Heart left ventricle (tissue), 16 donors: ENCODE results near the gene OR8B12. TPM values are rescaled to one million over a fixed set of nuclear protein-coding genes. Genes with fewer than 3 reads are reported as not detected.

Source experiments
- ATAC-seq, 4 donors: fragments of 200-7000 bp; cut with Tn5 transposase; one replicate each; pipeline ENCODE4 v1.9.1; 2020 to 2022; ENCODE audit warnings: moderate library complexity in 4 of 4, mild to moderate bottlenecking in 3 of 4, moderate number of reproducible peaks in 1 of 4
- DNase-seq, 5 donors: peaks; one replicate each; pipeline ENCODE4 v3.0.0-alpha.2; 2020
- H3K27ac ChIP-seq, 12 donors: fragments of 200-600 bp; sonication (generic) in 4 of 12; one replicate each; pipeline versions ENCODE4 v1.5.0 to v1.8.0; 2016 to 2022; ENCODE audit warnings: mild to moderate bottlenecking in 2 of 12
- H3K27me3 ChIP-seq, 9 donors: fragments of 200-600 bp; sonication (generic) in 2 of 9; one replicate each; pipeline versions ENCODE4 v1.5.1 to v1.8.0; 2016 to 2022; ENCODE audit warnings: mild to moderate bottlenecking in 3 of 9
- H3K36me3 ChIP-seq, 9 donors: fragments of 200-600 bp; sonication (generic) in 2 of 9; one replicate each; pipeline versions ENCODE4 v1.5.0 to v1.8.0; 2018 to 2022; ENCODE audit warnings: mild to moderate bottlenecking in 2 of 9
- H3K4me1 ChIP-seq, 12 donors: fragments of 200-600 bp; sonication (generic) in 4 of 12; one replicate each; pipeline versions ENCODE4 v1.5.0 to v1.8.0; 2016 to 2022; ENCODE audit warnings: mild to moderate bottlenecking in 3 of 12
- H3K4me3 ChIP-seq, 12 donors: fragments of 200-600 bp; sonication (generic) in 4 of 12; one replicate each; pipeline versions ENCODE4 v1.5.0 to v1.8.0; 2017 to 2022; ENCODE audit warnings: mild to moderate bottlenecking in 9 of 12, moderate library complexity in 4 of 12
- H3K9me3 ChIP-seq, 12 donors: fragments of 200-600 bp; sonication (generic) in 4 of 12; one replicate each; pipeline versions ENCODE4 v1.5.0 to v1.8.0; 2016 to 2022; ENCODE audit warnings: mild to moderate bottlenecking in 1 of 12
- POLR2A ChIP-seq, 2 donors: fragments of 450-650 bp; IDR thresholded peaks; one replicate each; pipeline ENCODE4 v1.6.1; 2017; ENCODE audit warnings: antibody characterized with exemption in 2 of 2, mild to moderate bottlenecking in 2 of 2, moderate library complexity in 2 of 2
- WGBS, 4 donors: extraction: QIAGEN DNeasy Blood & Tissue Kit in 2 of 4; methylation state at CpG; one replicate each; pipeline versions ENCODE4 v1.1.5 to v1.1.7; 2013 to 2018; 5-methylcytosine and 5-hydroxymethylcytosine counted together
- intact Hi-C, 10 donors: fragments of 100-400 bp; cut with DNase I; formaldehyde crosslinking; loops; one replicate each; pipeline versions ENCODE4 v1.11.1 to v1.14.2; 2022
- polyA plus RNA-seq, 2 donors: library from polyadenylated mRNA; stranded (reverse); fragments of 200-250 nt; gene quantifications; one replicate each; pipeline ENCODE4 v1.2.3, GENCODE V29; 2013
- total RNA-seq, 9 donors: library from RNA; depleted of rRNA in 2 of 9; stranded (reverse); fragments of >200 nt in 2 of 9; fragmentation: NEBNext Ultra II Directional in 3 of 9; extraction: Animal tissue kit (Norgen Biotek cat#: 25700) in 3 of 9; gene quantifications; one replicate each; pipeline versions ENCODE4 v1.1.0 to v1.2.4, GENCODE V29; 2016 to 2023
- TF ChIP-seq, protein P1 (sequence below), 12 donors: fragments of 200-600 bp; sonication (generic) in 4 of 12; IDR thresholded peaks; one replicate each; pipeline versions ENCODE4 v1.5.0 to v1.8.0; 2018 to 2022; ENCODE audit warnings: antibody characterized with exemption in 12 of 12, mild to moderate bottlenecking in 5 of 12
- donor health status: ischemic (EF 13 %, LVEDD 7.1; RV severe dilation, severe dysfunction).
- donor health status: healthy with polysubstance abuse.
- donor health status: DM: no; HTN: yes; CAD: no.
- donor health status: DM: no; HTN: no; CAD: no.
- donor health status: ischemic (EF 25% LVEDD 6.9; RV normal size, moderate dysfunction).
- donor health status: ischemic (EF 25% LVEDD 5.7; RV mildly dilated, moderate dysfunction).
- donor health status: healthy.
- donor health status: DM: yes; HTN: yes; CAD: no.
- donor health status: ischemic (EF 35%, LVEDD 5.7; RV mildly dilated, moderate dysfunction).
- donor health status: nonischemic (EF 11% LVEDD 7.7; RV severe dilation, severe dysfunction).
- donor health status: DM: yes; HTN: yes; CAD: no.
- donor health status: PGD.
- donor health status: ischemic (EF 29% LVEDD 5.4; RV normal size, mild dysfunction).
- donor health status: nonischemic (EF 23%, LVEDD 6.1; RV moderate dilation, normal function).

OR8B12 gene
- total and polyA plus RNA-seq, 11 donors: not detected

DNA sequence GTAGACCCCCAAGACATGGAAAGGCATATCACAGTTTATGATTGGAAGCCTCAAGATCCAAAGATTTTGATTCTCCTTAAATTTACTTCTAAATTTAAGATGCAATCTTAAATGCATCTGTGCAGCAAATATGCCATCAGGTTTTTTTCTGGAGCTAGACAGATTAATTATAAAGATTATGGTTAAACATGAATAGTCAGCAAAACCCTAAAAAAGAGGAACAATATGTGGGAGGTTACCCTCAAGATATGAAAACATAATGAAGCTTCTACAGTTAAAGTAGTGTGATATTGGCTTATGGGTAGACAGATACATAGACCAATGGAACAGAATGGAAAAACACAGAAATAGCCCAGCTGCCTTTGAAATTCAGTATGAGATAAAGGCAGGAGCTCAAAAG is 31.7 kb downstream of the OR8B12 start:
- Histone ChIP-seq H3K36me3 (no peaks in the 10 kb centered on the region), H3K27me3 (peaks cover 0 to 7% (median 0%) of the 10 kb centered on the region in 9 donors), H3K9me3 (peaks cover 0 to 21% (median 0%) of the 10 kb centered on the region in 12 donors), H3K4me3 (no peak overlapping the region), H3K4me1 (no peaks in the 10 kb centered on the region), H3K27ac (no peak overlapping the region)
- DNase-seq: no peak
- no peak for ATAC-seq
- intact Hi-C loops: no loop called here
- no peak for TF ChIP-seq POLR2A (IDR thresholded peaks at IDR 0.05)
- TF ChIP-seq, protein P1, sequence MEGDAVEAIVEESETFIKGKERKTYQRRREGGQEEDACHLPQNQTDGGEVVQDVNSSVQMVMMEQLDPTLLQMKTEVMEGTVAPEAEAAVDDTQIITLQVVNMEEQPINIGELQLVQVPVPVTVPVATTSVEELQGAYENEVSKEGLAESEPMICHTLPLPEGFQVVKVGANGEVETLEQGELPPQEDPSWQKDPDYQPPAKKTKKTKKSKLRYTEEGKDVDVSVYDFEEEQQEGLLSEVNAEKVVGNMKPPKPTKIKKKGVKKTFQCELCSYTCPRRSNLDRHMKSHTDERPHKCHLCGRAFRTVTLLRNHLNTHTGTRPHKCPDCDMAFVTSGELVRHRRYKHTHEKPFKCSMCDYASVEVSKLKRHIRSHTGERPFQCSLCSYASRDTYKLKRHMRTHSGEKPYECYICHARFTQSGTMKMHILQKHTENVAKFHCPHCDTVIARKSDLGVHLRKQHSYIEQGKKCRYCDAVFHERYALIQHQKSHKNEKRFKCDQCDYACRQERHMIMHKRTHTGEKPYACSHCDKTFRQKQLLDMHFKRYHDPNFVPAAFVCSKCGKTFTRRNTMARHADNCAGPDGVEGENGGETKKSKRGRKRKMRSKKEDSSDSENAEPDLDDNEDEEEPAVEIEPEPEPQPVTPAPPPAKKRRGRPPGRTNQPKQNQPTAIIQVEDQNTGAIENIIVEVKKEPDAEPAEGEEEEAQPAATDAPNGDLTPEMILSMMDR (IDR thresholded peaks at IDR 0.05): no peak

DNA sequence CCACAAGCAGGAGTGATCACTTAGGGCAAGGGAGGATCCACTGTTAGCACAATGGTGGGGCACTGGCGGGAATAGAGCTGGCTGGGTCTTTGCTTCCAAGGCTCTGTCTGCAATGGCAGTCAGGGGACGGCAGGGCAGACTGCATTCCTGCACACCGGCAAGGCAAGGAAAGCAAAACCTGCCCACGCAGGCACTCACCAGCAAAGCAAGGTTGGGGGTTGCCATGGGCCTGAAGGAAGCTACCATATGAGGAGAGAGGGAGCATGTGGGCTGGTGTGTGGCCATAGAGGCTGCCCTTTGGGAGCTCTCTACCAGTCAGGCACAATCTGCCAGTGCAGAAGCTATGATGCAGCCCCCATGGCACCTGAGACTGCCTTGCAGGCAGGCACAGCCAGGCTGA is 33.2 kb downstream of the OR8B12 start:
- Histone ChIP-seq H3K4me3 (no peak overlapping the region), H3K36me3 (no peaks in the 10 kb centered on the region), H3K27me3 (peaks cover 0 to 7% (median 0%) of the 10 kb centered on the region in 9 donors), H3K4me1 (no peaks in the 10 kb centered on the region), H3K27ac (no peak overlapping the region), H3K9me3 (peaks cover 0 to 21% (median 0%) of the 10 kb centered on the region in 12 donors)
- ATAC-seq (no peak), DNase-seq (no peak)
- intact Hi-C loops: no loop called here
- 58 to 76% (median 73%) methylated on average over 3 to 4 of the region's 4 CpGs for WGBS, 4 donors
- TF ChIP-seq POLR2A (IDR thresholded peaks at IDR 0.05): no peak
- TF ChIP-seq, protein P1 (IDR thresholded peaks at IDR 0.05): no peak

DNA sequence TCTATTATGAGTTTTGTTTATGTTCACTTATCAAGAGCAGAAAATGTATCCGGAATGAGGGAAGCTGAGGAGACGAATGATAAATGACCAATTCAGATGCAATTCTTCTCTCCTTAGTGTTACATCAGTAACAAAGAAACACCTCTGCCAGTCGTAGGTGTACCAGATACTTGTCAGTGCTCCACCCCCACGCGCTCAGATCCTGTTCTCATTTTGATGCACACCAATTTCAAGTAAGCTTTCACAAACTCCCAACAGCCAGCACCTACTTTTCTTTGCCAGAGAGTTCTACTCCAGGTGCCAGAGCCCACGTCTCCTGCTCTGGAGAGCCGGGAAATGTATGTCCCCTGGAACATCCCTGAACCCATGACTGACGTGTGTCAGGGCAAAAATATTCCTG is 43.7 kb downstream of the OR8B12 start:
- no peak for DNase-seq
- no peak overlapping the region for H3K4me3 ChIP-seq
- ATAC-seq: no peak
- no peaks in the 10 kb centered on the region for H3K36me3 ChIP-seq
- 81 to 89% (median 87%) methylated on average over 8 of the region's 8 CpGs for WGBS, 4 donors
- H3K27me3 ChIP-seq: no peaks in the 10 kb centered on the region
- H3K27ac ChIP-seq: no peak overlapping the region
- H3K9me3 ChIP-seq: no peaks in the 10 kb centered on the region
- no peaks in the 10 kb centered on the region for H3K4me1 ChIP-seq
- intact Hi-C loops: no loop called here
- TF ChIP-seq POLR2A (IDR thresholded peaks at IDR 0.05): no peak
- TF ChIP-seq, protein P1 (IDR thresholded peaks at IDR 0.05): no peak

DNA sequence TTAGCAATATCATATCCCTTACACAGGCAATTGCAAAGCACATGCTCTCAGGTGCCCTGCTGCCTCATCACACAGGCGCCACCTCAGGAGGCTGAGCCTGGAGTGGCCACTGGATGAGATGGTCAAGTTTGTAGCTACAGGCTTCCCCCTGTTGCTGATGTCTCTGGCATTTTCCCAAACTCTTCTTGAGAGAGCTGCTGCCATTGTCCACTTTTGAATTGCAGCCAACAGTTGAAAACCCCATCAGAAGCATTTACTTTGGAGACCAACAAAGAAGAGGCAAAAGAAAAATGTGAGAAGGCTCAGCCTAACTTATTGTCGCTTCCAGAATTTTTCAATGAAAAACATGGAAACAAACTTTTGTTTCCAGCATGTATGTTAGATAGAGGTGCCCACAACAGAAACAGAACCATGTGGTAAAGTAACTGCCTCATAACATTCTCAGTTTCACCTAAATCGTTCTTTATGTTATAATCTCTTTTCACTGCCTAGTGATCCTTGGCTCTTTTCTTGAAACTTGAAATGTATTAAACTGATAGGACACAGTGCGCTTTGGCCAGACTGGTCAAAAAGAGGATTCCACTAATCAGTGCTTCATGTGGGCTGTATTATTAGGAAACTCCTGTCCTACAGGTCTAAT is 50.3 kb downstream of the OR8B12 start:
- TF ChIP-seq, protein P1 (IDR thresholded peaks at IDR 0.05): no peak
- TF ChIP-seq POLR2A (IDR thresholded peaks at IDR 0.05): no peak
- DNase-seq (no peak), ATAC-seq (no peak)
- Histone ChIP-seq H3K36me3 (no peaks in the 10 kb centered on the region), H3K4me3 (no peak overlapping the region), H3K27me3 (no peaks in the 10 kb centered on the region), H3K4me1 (no peaks in the 10 kb centered on the region), H3K27ac (no peak overlapping the region), H3K9me3 (peaks cover 0 to 20% (median 0%) of the 10 kb centered on the region in 12 donors)
- 68 to 78% (median 77%) methylated on average over 4 of the region's 4 CpGs for WGBS, 4 donors
- intact Hi-C loops: no loop called here

Other genes with a start within 250 kb of the OR8B12 start
- not detected for gene OR8D1, start 229.7 kb downstream of the OR8B12 start, total RNA-seq
- not detected for gene OR8D1, start 229.7 kb downstream of the OR8B12 start, polyA plus RNA-seq
- gene OR8D2, start 223.5 kb downstream of the OR8B12 start, total RNA-seq: not detected
- gene OR8D2, start 223.5 kb downstream of the OR8B12 start, polyA plus RNA-seq: not detected
- not detected for gene OR8B2, start 159.2 kb downstream of the OR8B12 start, total RNA-seq
- gene OR8B2, start 159.2 kb downstream of the OR8B12 start, polyA plus RNA-seq: not detected
- gene OR8B3, start 144.6 kb downstream of the OR8B12 start, total RNA-seq: not detected
- not detected for gene OR8B3, start 144.6 kb downstream of the OR8B12 start, polyA plus RNA-seq
- not detected for gene OR8B4, start 118.8 kb downstream of the OR8B12 start, total RNA-seq
- not detected for gene OR8B4, start 118.8 kb downstream of the OR8B12 start, polyA plus RNA-seq
- not detected for gene OR8B8, start 98.0 kb downstream of the OR8B12 start, total RNA-seq
- not detected for gene OR8B8, start 98.0 kb downstream of the OR8B12 start, polyA plus RNA-seq
- not detected for gene OR8A1, start 26.3 kb upstream of the OR8B12 start, total RNA-seq
- not detected for gene OR8A1, start 26.3 kb upstream of the OR8B12 start, polyA plus RNA-seq
- not detected for gene PANX3, start 67.8 kb upstream of the OR8B12 start, total RNA-seq
- not detected for gene PANX3, start 67.8 kb upstream of the OR8B12 start, polyA plus RNA-seq
- 10 to 100 TPM; 13.9 to 24.9 (median 19.8) TPM for gene TBRG1, start 79.2 kb upstream of the OR8B12 start, total RNA-seq
- 10 to 100 TPM; 12.0 to 27.2 TPM for gene TBRG1, start 79.2 kb upstream of the OR8B12 start, polyA plus RNA-seq
- 10 to 100 TPM; 36.7 to 87.8 (median 60.1) TPM for gene SIAE, start 130.1 kb upstream of the OR8B12 start, total RNA-seq
- gene SIAE, start 130.1 kb upstream of the OR8B12 start, polyA plus RNA-seq: 10 to 100 TPM; 24.2 to 43.1 TPM
- gene SPA17, start 130.2 kb upstream of the OR8B12 start, total RNA-seq: 1 to 10 TPM; 1.3 to 4.4 (median 2.8) TPM
- 1 to 10 TPM; 3.3 to 5.6 TPM for gene SPA17, start 130.2 kb upstream of the OR8B12 start, polyA plus RNA-seq
- gene NRGN, start 196.3 kb upstream of the OR8B12 start, total RNA-seq: 1 to 10 TPM; 1.2 to 9.0 (median 3.3) TPM
- gene NRGN, start 196.3 kb upstream of the OR8B12 start, polyA plus RNA-seq: 10 to 100 TPM in 1 of 2 donors, 1 to 10 TPM in 1; 4.4 to 13.8 TPM
- 1 to 10 TPM in 6 of 9 donors, under 1 TPM in 3; 0.44 to 4.8 (median 1.4) TPM for gene VSIG2, start 208.6 kb upstream of the OR8B12 start, total RNA-seq
- under 1 TPM; 0.42 to 0.61 TPM for gene VSIG2, start 208.6 kb upstream of the OR8B12 start, polyA plus RNA-seq
- 100 to 1,000 TPM in 1 of 9 donors, 10 to 100 TPM in 8; 24.8 to 111 (median 43.3) TPM for gene ESAM, start 218.6 kb upstream of the OR8B12 start, total RNA-seq
- 10 to 100 TPM; 35.9 to 81.2 TPM for gene ESAM, start 218.6 kb upstream of the OR8B12 start, polyA plus RNA-seq